ENCODE measurements around the gene TBC1D9.
"Not testable (repeated sequence)": the region's sequence is repeated elsewhere in the genome, so short reads cannot be mapped to it uniquely, and the experiment has no call there.

TBC1D9 gene

DNA sequence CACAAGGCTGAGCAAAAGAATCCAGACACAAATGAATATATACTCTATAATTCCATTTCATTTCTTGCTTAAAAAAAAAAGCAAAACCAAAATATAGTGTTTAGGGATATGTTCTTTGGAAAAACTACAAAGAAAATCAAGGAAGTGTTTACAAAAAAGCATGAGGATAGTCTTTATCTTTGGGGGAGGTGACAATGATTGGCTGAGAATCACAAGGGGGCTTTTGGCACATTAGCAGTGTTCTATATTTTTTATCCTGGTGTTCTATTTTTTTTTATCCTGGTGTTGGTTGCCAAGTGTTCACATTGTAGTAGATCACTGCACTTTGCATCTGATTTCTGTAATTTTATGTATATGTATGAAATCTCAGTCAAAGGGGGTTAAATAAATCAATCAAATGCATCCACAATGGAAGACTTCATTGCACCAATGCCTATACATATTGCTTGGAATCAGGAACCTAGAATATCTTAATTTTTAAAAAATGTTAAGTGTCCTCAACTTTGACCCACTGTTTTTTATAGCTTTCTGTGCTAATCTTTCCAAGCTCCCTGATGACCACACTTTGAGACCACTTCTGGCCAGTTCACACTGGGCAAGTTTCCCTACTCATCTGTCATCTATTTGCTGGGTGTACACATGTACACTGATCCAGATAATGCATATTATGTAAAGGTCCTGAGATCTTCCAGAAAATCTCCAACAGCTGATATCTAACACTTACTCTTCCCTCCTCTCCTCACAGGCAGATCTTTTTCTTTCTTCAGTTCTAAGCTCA, 3.7 kb downstream of the TBC1D9 start:
- no peak for DNase-seq

DNA sequence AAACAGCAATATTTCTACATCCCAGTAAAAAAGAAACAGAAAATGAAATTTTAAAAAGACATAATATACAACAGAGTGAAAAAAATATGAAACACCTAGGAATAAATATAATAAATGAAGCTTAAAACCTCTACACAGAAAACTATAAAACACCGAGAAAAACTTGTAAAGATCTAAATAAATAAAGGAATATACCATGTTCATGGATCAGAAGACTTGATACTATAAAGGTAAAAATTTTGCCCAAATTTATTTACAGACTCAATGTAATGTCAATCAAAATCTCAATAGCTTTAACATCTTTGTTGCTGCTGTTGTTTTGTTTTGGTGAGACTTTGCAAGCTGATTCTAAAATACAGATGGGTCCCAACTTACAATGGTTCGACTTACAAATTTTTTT, 5.7 kb downstream of the TBC1D9 start:
- no peak for DNase-seq

DNA sequence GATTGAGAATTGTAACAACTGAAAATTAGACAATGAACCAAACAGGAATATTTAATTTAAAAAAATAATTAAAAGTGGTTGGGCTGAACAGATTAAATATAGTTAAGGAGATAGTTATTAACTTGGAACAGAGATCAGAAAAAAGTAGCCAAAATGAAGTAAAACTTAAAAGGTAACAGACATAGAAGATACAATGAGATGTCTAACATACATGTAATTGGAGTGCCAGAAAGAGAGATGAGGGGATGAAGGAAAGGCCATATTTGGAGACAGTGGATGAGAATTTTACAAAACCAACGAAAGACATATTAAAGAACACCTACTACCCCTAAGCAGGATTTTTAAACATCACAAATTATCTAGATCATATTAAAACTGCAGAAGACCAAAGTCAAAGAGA, 8.0 kb downstream of the TBC1D9 start:
- no peak for DNase-seq

DNA sequence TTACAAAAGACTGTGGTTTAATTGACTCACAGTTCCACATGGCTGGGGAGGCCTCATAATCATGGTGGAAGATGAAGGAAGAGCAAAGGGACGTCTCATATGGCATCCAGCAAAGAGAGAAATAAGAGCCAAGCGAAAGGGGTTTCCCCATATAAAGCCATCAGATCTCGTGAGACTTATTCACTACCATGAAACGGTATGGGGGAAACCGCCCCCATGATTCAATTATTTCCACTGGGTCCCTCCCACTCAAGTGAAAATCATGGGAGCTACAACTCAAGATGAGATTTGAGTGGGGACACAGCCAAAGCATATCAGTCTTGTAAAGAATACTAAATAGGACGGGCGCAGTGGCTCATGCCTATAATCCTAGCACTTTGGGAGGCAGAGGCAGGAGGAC, 9.6 kb downstream of the TBC1D9 start:
- DNase-seq: not testable (repeated sequence)

DNA sequence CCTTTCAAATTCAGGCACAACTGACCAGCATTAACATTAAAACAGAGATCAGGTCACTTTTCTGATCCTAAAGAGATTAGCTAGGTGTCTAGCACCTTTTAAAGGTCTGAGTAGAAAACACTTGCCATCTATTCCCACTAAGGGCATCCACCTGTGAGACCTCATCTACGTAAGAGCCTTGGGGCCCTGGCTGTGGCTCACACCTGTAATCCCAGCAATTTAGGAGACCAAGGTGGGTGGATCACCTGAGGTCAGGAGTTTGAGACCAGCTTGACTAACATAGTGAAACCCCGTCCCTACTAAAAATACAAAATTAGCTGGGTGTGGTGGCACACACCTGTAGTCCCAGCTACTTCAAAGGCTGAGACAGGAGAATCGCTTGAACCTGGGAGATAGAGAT, 11.8 kb downstream of the TBC1D9 start:
- no peak for DNase-seq

DNA sequence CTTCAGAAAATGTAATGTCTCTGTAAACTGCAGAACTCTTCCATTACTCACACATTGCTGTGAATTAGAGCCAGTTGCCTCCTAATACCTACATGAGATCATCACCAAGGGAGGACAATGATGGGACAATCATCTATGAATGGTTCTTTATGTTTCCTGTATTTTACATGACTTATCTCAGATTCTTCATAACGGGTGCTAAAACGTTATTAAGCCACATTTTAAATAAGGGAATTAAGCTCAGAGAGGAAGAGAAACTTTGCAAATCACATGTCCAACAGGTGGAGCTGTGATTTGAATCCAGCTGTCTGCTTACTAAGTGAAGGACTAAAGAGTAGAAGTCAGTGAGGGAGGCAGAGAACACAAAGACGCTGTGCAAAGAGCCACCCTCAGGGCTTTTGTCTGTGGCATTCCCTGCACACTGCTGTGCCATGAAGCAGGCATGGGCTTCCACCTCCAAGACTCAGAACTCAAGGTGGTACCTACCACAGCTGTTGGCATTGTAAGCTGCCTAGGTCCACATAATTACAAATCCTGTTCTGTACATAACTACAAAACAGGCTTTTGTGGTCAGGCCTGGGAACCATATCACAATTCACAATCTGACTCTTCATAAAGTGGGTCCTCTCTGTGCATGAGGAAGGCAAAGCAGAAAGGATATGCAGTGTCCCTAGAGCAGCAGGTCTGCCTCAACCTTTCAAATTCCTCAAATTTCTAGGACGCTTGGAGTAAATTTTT, 12.8 kb downstream of the TBC1D9 start:
- DNase-seq: no peak

DNA sequence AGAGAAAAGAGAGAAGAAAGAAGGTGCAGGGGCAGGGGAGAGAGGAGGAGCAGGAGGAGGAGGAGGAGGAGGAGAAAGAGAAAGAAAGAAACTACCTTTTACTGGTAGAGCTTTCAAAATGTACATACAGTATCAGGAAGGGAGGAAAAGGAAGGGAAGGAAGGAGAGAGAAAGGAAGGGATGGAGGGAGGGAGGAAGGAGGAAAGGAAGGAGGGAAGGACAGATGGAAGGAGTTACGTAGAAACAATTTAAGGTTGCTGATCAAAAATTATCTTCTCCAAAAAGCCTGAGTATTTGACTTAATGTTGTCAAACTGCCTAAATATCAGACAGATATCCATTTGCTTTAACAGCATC, 13.4 kb downstream of the TBC1D9 start:
- no peak for DNase-seq

DNA sequence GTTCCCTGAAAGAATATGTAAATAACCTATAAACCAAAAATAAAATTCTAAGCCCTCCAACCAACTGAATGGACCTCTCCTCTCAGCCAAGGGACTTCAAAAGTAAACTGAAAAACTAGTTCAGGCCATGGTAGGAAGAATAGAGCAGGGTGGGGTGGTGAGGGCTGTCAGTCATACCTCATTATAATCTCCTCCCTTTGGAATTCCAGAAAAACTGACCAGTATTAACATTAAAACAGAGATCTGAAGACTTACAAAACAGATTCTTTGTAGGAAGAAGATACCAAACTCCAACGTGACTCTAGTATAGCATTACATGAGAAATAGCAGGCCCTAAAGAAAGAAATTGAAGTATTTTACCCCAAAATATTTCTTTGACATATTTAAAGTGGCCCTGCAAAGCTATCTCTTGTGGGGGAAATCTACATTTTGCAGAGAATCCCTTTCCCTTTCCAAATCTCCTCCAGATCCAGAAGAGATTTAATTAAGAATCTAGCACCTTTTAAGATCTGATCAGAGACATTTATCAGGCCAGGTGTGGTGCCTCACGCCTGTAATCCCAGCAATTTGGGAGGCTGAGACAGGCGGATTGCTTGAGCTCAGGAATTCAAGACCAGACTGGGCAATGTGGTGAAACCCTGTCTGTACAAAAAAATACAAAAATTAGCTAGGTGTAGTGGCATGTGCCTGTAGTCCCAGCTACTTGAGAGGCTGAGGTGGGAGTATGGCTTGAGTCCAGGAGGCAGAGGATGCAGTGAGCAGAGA, 15.1 kb downstream of the TBC1D9 start:
- no peak for DNase-seq

DNA sequence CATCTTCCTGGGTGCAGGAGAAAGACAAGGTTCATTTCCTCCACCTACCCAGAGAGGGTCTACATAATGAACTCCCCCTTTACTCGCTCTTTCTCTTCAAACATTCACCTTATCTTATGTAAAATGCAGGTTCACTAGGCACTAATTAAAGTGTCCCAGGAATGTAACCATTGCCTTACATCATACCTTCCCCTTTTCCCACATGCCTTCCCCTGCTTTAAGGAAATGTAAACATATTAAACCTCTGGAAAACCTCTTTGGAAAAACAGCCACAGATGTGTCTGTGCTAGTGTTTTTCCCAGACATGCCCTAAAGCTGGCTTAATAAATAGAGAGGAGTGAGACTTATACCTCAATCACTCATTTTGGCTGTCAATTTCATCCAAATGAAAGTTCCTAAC, 15.8 kb downstream of the TBC1D9 start:
- no peak for DNase-seq

DNA sequence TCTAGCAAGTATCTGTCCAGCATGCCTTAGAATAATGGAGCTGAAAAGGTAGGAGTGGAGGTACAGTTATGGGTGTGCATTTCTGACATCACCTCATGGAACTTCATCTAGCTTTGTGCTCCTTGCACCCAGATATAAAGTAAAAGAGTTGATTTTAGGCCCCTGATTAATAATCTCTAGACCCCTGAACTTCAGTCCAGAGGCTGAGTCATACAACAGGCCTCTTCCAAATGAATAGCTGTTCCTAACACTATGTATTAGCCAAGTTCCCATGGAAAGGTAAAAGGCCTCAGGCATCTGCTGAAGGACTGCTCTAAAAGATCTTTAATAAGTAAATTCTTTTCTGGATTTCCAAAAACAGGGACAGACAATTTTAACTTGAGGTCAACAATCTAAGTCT, 16.2 kb downstream of the TBC1D9 start:
- DNase-seq: no peak

DNA sequence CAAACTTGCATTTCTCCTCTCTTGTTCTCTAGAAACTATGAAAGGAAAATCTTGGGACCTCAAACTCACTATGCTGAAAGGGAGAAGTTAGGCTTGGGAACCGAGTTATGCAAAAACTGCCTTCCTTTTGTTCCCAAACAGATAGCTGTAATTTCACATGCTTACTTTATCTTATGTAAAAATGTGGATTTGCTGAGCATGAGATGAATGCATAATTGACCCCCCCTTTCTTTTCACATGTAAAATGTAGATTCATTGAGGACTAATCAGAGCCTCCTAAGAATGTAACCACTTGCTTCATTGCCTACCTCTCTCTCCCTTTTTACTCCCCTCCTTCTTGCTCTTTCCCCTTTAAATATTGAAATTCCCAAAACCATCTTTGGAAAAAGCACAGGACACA, 18.0 kb downstream of the TBC1D9 start:
- no peak for DNase-seq

DNA sequence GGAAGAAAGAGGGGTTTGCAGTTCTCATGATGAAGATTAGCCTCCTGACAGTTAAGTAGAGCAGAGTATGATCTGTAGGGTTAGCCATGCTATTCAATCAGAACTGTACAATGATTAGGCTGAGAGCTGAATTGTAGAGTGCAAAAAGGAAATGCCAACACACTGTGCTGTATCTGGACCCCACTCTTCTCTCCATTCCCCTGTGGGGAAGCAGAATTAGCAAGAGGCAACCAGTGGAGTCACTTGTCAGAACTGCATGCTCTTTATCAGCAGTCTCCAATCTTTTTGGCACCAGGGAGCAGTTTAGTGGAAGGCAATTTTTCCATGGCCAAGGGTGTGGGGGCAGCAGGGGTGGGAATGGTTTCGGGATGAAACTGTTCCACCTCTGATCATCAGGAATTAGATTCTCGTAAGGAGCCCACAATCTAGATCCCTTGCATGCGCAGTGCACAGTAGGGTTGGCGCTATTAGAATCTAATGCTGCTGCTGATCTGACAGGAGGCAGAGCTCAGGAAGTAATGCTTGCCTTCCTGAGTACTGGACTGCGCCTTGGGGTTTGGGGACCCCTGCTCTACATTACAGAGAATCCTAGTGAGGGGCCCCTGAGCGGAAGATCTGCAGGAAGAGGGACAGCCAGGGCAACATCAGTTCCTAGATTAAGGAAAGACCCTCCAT, 19.4 kb downstream of the TBC1D9 start:
- no peak for DNase-seq

DNA sequence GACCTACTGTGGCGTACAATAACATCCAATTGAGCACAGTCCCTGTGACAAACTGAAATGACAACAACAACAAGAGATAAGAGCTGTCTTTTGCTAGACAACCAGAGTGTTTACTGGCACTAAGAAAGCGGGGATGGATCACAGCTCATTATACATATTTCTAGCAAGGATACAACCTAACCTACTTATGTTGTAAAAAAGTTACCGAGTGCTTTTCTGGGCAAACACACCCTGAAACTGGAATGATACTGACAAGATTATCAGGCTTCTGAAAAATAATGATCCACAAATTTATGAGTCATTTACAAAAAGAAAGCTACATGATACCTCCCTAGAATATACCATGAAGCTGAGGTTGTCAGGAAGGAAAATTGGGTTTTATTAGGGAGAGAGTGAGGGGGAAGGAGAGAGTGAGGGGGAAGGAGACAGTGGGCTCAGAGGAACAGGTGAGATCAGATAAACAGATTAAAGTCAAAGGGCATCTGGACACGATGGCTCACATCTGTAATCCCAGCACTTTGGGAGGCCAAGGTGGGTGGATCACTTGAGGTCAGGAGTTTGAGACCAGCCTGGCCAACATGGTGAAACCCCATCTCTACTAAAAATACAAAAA, 20.3 kb downstream of the TBC1D9 start:
- no peak for DNase-seq

DNA sequence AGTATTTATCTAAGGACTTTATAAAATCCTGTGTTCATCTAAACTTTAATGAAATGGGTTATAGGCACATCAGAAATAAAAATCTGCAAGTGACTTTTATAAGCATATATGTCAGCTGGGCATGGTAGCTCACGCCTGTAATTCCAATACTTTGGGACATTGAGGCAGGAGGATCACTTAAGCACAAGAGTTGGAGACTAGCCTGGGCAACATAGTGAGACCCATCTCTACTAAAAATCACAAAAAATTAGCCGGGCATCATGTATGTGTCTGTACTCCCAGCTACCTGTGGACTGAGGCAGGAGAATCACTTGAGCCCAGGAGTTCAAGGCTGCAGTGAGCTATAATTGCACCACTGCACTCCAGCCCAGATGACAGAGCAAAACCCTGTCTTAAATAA, 20.9 kb downstream of the TBC1D9 start:
- DNase-seq: no peak

DNA sequence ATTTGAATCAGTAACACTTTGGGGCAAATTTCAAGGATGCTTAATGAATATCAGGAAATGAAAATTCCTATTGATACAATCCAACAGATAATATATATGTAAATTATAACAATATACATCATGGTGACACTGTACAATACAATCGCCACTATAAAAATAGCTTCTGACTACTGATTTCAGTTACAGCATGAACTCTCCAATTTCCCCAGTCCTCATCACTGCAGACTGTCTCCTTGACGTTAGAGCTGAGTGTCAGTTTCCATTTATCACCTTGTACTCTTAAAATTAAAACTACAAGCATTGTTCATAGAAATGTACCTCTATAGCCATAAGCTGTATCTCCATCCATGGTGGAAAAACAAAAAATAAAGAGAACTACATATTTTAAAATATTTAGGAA, 23.4 kb downstream of the TBC1D9 start:
- DNase-seq: no peak

DNA sequence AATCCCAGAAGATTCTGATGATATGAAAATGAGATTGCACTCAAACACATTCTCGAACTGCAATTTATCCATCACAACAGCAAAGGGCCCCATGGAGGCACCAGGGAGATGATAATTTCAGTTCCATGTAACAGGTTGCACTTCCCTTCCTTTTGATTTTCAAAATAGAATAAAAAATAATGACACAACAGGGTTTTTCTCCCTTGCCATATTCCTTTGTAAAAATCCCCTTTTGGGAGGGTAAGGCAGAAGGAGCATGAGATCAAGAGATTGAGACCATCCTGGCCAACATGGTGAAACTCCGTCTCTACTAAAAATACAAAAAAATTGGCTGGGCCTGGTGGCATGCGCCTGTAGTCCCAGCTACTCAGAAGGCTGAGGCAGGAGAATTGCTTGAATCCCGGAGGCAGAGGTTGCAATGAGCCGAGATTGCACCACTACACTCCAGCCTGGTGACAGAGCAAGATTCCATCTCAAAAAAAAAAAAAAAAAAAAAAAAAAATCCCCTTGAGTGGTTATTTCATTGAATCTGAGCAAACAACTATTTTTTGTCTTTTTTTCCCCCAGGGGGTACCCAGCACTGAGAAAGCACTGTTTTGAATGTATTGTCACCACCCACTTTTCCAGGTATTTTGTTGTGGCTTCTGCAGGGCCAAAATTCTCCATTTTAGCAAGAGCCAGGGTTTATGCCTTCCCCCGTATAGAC, 26.7 kb downstream of the TBC1D9 start:
- no peak for DNase-seq

DNA sequence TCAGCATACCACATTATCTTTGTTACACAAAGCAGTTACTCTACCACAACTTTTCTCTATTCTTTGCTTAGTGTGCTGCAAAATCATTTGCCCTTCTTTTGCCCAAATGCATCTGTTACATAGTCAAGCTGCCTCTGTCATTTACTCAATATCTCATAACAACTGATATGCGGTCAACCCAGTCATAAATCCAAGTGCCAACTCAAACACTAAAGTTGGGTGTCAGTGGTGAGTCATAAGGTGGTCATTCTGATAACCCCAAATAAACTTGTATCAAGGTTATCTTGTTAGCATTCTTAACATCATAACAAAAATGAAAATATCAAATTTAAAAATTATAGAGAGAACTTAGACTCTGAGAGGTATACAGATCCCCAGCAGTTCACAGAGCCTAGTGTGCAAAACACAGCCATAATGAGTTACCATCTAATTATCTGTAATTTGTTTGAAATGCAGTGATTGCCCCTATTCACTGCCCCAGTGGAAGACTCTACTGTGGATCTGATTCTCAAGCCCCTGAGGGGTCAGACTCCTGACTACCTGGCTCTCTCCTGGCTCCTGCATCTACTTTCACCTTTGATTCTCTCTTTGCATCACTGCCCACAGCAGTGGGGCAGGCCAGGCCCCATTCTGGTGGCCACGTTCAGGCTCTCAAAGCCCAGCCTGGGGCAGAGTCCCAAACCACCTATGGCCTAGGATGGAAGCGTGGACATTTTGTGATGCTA, 29.2 kb downstream of the TBC1D9 start:
- no peak for DNase-seq

DNA sequence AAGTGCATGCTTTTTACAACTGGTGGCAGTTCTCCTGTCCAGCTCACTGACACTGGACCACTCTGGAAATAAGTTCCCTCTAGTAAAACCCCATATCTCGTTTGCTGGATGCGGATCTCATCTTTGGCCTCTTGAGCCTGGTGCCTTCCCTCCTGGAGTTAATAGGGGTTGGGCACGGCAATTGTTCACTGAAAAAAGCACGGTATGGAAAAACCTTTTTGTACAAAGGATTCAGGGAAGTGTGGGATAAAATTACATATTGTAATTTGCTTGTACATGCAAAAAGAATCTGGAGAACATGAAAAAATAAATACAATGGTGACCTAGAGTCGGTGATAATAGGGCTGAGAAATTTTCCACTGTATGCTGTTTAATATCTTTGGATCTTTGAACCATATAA, 30.6 kb downstream of the TBC1D9 start:
- no peak for DNase-seq

DNA sequence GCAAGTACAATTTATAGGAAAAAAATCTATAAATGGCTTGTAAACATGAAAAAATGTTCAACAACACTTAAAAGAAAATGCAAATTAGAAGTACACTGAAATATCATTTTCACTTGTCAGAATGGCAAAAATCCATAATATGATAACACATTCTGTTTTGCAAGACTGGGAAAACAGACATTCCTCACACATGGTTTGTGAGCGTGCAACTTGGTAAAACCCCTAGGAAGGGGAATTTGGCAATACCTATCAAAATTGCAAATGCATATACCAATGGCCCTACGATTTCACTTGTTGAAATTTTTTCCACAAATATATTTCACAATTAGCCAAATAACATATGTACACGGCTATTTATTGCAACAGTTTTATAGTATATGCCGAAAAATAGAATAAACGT, 31.4 kb downstream of the TBC1D9 start:
- no peak for DNase-seq

DNA sequence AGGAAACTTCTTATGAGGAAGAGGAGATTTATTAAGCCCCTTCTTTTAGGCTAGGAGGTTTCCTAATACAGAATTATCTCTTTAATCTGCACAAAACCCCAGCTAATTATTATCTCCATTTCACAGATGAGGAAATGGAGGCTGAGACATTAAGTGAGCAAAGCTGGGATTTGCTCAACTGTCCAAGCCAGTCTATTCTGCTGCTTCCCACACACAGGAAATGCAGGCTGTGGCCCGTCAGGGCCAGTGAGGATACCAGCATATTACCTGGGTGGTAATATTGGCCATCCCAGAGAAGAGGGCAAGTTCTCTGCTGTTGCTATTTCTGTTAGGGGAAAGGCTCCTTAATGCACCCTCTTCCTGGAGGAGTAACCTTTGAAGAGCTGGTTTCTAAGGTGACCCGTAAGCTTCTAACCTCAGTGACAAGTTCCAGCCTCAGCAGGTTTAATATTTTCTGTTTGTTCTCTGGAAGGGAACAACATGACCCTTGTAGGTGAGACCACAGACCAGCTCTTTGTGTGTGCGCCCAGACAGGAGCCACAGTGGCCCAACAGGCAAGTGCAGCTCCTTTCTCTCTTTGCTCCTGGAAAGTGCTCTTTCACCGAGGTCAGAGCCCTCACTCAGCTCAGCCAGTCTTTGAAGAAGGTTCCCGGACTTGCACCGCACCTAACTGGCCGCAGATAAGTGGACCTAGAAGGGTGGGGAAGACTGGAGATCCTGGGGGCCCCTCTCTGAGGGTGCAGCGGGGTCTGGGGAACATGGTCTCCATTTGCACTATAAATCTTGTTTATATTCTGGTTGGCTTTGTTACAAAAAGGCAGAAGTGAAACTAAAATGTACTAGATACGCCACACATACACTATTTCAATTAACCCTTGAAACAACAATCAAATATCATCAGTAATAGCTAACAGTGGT, 35.5 kb downstream of the TBC1D9 start:
- no peak for DNase-seq
